ENCODE data around the gene GREB1L.

The GREB1L gene

GRCh38 chr18:21489119-21489750 is 247.2 kb downstream of the GREB1L start:
- peak; percentile 63 for DNase-seq
- no peak overlapping the region for H3K27ac ChIP-seq
- no peaks in the 10 kb centered on the region for H3K27me3 ChIP-seq (ENCODE audit: insufficient read depth, low read depth, severe bottlenecking)
- no peaks in the 10 kb centered on the region for H3K36me3 ChIP-seq
- no peaks in the 10 kb centered on the region for H3K9me3 ChIP-seq (ENCODE audit: severe bottlenecking)
- TF ChIP-seq, protein P1, sequence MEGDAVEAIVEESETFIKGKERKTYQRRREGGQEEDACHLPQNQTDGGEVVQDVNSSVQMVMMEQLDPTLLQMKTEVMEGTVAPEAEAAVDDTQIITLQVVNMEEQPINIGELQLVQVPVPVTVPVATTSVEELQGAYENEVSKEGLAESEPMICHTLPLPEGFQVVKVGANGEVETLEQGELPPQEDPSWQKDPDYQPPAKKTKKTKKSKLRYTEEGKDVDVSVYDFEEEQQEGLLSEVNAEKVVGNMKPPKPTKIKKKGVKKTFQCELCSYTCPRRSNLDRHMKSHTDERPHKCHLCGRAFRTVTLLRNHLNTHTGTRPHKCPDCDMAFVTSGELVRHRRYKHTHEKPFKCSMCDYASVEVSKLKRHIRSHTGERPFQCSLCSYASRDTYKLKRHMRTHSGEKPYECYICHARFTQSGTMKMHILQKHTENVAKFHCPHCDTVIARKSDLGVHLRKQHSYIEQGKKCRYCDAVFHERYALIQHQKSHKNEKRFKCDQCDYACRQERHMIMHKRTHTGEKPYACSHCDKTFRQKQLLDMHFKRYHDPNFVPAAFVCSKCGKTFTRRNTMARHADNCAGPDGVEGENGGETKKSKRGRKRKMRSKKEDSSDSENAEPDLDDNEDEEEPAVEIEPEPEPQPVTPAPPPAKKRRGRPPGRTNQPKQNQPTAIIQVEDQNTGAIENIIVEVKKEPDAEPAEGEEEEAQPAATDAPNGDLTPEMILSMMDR (IDR thresholded peaks at IDR 0.05; ENCODE audit: low read depth, low read length): peak; percentile 78
- no peak overlapping the region for H3K4me3 ChIP-seq (ENCODE audit: low read depth, low read length)

DNA sequence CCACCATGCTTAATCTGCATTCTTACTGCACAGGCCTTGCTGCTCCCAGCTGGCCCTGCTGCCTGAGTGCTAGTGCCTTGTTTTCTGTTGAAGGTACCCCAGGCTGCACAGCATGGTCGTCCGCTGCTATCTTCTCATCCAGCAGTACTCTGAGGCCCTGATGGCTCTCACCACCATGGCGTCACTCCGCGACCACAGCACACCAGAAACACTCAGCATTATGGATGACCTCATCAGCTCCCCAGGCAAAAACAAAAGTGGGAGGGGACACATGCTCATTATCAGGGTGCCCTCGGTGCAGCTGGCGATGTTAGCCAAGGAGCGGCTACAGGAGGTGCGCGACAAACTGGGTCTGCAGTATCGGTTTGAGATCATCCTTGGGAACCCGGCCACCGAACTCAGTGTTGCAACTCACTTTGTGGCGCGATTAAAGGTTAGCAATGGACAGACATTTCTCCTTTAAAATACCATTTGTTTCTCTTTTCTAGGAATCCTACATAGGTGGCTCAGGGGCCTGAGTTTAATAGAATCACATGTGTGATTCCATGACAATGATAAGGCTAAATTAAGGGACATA is 248.0 kb downstream of the GREB1L start:
- no peak for DNase-seq
- no peaks in the 10 kb centered on the region for H3K27me3 ChIP-seq (ENCODE audit: insufficient read depth, low read depth, severe bottlenecking)
- H3K9me3 ChIP-seq (ENCODE audit: severe bottlenecking): no peaks in the 10 kb centered on the region
- TF ChIP-seq, protein P1 (IDR thresholded peaks at IDR 0.05; ENCODE audit: low read depth, low read length): no peak
- H3K36me3 ChIP-seq: no peaks in the 10 kb centered on the region
- no peak overlapping the region for H3K27ac ChIP-seq
- no peak overlapping the region for H3K4me3 ChIP-seq (ENCODE audit: low read depth, low read length)

DNA sequence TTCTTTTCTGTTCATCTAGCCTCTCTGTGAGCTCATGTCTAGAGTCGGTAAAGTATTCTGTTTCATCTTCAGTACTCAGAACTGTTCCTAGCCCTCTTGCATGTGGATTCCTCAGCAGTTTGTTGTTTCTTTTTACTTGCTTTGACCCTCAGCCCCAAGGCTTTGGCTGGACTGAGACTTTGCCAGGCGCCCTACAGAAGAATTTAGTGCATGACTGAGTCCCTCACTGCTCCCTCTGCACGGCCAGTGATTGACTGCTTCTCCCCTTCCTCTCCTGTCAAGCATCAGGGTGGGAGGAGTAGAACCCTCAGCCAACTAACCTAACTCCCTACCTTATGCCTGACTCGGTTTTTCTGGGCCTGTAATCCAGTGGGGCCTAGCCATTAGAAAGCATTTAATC is 248.7 kb downstream of the GREB1L start:
- TF ChIP-seq, protein P1 (IDR thresholded peaks at IDR 0.05; ENCODE audit: low read depth, low read length): no peak
- Histone ChIP-seq H3K36me3 (no peaks in the 10 kb centered on the region), H3K27me3 (ENCODE audit: insufficient read depth, low read depth, severe bottlenecking) (no peaks in the 10 kb centered on the region), H3K4me3 (ENCODE audit: low read depth, low read length) (no peak overlapping the region), H3K9me3 (ENCODE audit: severe bottlenecking) (no peaks in the 10 kb centered on the region), H3K27ac (no peak overlapping the region)
- DNase-seq: no peak

GRCh38 chr18:21496277-21496835 is 254.3 kb downstream of the GREB1L start:
- DNase-seq: no peak
- Histone ChIP-seq H3K36me3 (no peaks in the 10 kb centered on the region), H3K27me3 (ENCODE audit: insufficient read depth, low read depth, severe bottlenecking) (no peaks in the 10 kb centered on the region), H3K27ac (no peak overlapping the region), H3K9me3 (ENCODE audit: severe bottlenecking) (no peaks in the 10 kb centered on the region), H3K4me3 (ENCODE audit: low read depth, low read length) (no peak overlapping the region)
- TF ChIP-seq, protein P1 (IDR thresholded peaks at IDR 0.05; ENCODE audit: low read depth, low read length): no peak

DNA sequence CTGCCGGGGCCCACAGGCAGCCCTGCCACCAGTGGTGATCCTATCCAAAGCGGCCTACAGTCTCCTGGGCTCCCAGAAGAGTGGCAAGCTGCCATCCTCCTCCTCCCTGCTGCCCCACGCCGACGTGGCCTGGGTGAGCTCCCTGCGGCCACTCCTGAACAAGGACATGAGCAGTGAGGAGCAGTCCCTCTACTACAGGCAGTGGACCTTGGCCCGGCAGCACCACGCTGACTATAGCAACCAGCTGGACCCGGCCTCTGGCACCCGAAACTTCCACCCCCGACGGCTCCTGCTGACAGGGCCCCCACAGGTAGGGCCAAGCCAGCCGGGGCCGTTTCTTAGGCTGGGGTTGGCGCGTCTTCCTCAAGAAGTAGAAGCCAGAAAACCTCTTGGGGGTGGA is 258.0 kb downstream of the GREB1L start:
- Histone ChIP-seq H3K27ac (no peak overlapping the region), H3K9me3 (ENCODE audit: severe bottlenecking) (no peaks in the 10 kb centered on the region), H3K27me3 (ENCODE audit: insufficient read depth, low read depth, severe bottlenecking) (no peaks in the 10 kb centered on the region), H3K36me3 (no peaks in the 10 kb centered on the region), H3K4me3 (ENCODE audit: low read depth, low read length) (no peak overlapping the region)
- TF ChIP-seq, protein P1 (IDR thresholded peaks at IDR 0.05; ENCODE audit: low read depth, low read length): no peak
- no peak for DNase-seq
